Measurements from ENCODE around the gene PCK2.

The PCK2 gene

GRCh38 chr14:24072881-24073877 lies 20.9 kb upstream of the PCK2 start:
- no peak for DNase-seq (ENCODE audit: low spot score)
- no peak overlapping the region for H3K4me3 ChIP-seq
- TF ChIP-seq, protein P1, sequence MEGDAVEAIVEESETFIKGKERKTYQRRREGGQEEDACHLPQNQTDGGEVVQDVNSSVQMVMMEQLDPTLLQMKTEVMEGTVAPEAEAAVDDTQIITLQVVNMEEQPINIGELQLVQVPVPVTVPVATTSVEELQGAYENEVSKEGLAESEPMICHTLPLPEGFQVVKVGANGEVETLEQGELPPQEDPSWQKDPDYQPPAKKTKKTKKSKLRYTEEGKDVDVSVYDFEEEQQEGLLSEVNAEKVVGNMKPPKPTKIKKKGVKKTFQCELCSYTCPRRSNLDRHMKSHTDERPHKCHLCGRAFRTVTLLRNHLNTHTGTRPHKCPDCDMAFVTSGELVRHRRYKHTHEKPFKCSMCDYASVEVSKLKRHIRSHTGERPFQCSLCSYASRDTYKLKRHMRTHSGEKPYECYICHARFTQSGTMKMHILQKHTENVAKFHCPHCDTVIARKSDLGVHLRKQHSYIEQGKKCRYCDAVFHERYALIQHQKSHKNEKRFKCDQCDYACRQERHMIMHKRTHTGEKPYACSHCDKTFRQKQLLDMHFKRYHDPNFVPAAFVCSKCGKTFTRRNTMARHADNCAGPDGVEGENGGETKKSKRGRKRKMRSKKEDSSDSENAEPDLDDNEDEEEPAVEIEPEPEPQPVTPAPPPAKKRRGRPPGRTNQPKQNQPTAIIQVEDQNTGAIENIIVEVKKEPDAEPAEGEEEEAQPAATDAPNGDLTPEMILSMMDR (IDR thresholded peaks at IDR 0.05), result no peak
- no peak overlapping the region for H3K27ac ChIP-seq

DNA sequence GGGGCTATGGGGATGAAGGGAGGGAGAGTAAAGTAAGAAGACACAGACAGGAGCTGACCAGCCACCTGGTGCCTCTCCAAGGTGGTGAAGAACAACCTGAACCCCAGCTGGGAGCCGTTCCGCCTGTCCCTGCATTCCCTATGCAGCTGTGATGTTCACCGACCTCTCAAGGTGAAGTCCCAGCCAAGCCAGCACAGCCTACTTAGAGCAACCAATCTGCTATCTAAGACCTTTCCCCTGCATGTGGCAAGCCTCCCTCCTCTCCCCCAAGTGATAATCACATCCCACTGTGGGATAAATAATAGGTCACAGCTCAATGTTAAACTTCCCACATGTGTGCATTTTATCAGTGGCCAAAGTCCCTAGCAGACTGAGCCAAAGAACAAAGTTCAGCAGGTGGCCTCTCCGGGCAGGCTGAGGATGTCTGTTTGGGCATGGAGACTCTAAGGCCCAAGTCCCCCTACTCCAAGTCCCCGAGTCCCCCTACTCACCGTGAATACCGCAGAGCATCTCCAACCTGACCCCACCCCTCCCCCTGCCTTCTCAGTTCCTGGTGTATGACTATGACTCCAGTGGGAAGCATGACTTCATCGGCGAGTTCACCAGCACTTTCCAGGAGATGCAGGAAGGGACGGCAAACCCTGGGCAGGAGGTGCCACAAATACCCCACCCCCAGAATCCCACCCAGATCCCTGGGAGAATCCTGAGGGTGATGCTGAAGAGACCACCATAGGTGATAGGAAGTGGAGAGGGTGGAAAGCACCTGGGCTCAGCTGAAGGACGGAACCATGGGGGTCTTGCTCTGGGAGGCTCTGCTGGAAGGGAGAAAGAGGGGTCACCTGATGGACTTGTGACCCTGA lies 19.3 kb upstream of the PCK2 start:
- DNase-seq (ENCODE audit: low spot score), result no peak
- TF ChIP-seq, protein P1 (IDR thresholded peaks at IDR 0.05), result no peak
- Histone ChIP-seq H3K4me3 (no peak overlapping the region), H3K27ac (no peak overlapping the region)

- no peak for DNase-seq (ENCODE audit: low spot score)
- TF ChIP-seq, protein P1 (IDR thresholded peaks at IDR 0.05), result no peak
- H3K4me3 ChIP-seq, result no peak overlapping the region
- no peak overlapping the region for H3K27ac ChIP-seq
Measured at GRCh38 chr14:24075485-24076301, 18.4 kb upstream of the PCK2 start.

GRCh38 chr14:24076302-24076601 lies 17.9 kb upstream of the PCK2 start:
- Histone ChIP-seq H3K27ac (no peak overlapping the region), H3K4me3 (no peak overlapping the region)
- no peak for DNase-seq (ENCODE audit: low spot score)
- TF ChIP-seq, protein P1 (IDR thresholded peaks at IDR 0.05), result no peak

DNA sequence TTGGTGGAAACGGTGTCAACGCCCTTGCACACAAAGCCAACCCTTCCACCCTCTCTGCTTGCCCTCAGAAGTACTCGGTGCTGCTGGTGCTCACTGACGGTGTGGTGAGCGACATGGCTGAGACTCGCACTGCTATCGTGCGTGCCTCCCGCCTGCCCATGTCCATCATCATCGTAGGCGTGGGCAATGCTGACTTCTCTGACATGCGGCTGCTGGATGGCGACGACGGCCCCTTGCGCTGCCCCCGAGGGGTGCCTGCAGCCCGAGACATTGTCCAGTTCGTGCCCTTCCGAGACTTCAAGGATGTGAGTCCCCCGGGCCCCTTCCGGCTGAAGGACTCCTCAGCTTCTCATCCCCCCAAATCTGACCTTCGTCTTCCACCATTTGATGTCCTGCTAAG lies 17.0 kb upstream of the PCK2 start:
- TF ChIP-seq, protein P1 (IDR thresholded peaks at IDR 0.05), result no peak
- H3K4me3 ChIP-seq, result no peak overlapping the region
- H3K27ac ChIP-seq, result no peak overlapping the region
- DNase-seq (ENCODE audit: low spot score), result no peak

GRCh38 chr14:24078146-24078545 lies 16.0 kb upstream of the PCK2 start:
- H3K4me3 ChIP-seq, result no peak overlapping the region
- no peak for DNase-seq (ENCODE audit: low spot score)
- TF ChIP-seq, protein P1 (IDR thresholded peaks at IDR 0.05), result no peak
- no peak overlapping the region for H3K27ac ChIP-seq

Measured in coronary artery (tissue), 2 donors.